Hepatocyte (in vitro differentiated cells): ENCODE measurements around the gene STIMATE.

Experiments used
- CTCF ChIP-seq: fragments of 200-600 bp; sonication (generic); IDR thresholded peaks from 2 replicates; pipeline ENCODE4 v1.5.1; 2016; ENCODE audit warnings: antibody characterized with exemption, mild to moderate bottlenecking; ENCODE audit not compliant: poor library complexity
- EZH2 ChIP-seq: fragments of 200-600 bp; sonication (generic); IDR thresholded peaks from 2 replicates; pipeline ENCODE4 v1.6.1; 2016; ENCODE audit warnings: antibody characterized with exemption, mild to moderate bottlenecking, borderline replicate concordance
- EZH2phosphoT487 ChIP-seq: fragments of 200-600 bp; sonication (generic); IDR thresholded peaks from one replicate; pipeline ENCODE4 v1.6.1; 2018; ENCODE audit warnings: antibody characterized with exemption, mild to moderate bottlenecking, low read depth, moderate library complexity; ENCODE audit not compliant: unreplicated experiment, severe bottlenecking

- TF ChIP-seq EZH2phosphoT487, result no peak
- no peak for TF ChIP-seq CTCF
- TF ChIP-seq EZH2, result no peak
Measured at GRCh38 chr3:52886049-52886730, 11.2 kb downstream of the STIMATE start.
